Glomerular endothelial cell (primary cell): ENCODE results near the gene ADAT2. TPM values are rescaled to one million over a fixed set of nuclear protein-coding genes. Genes with fewer than 3 reads are reported as not detected.
A peak's percentile ranks its signal among the peaks of the same experiment; 100 is the strongest.

Experiments used
- DNase-seq: peaks from one replicate; pipeline ENCODE4 v3.0.0-alpha.2; 2011; ENCODE audit warnings: low read depth, low spot score; ENCODE audit errors: extremely low read depth
- total RNA-seq: library from RNA; depleted of rRNA; stranded (reverse); fragments of >200 nt; gene quantifications from 2 replicates; pipeline ENCODE4 v1.2.3, GENCODE V29; 2015

ADAT2 gene
- total RNA-seq, 1 donor from 2014 or later = 7.1 TPM

- DNase-seq = no peak
Measured at GRCh38 chr6:143399176-143399575, 51.3 kb downstream of the ADAT2 start.

- peak; percentile 44 for DNase-seq
Measured at GRCh38 chr6:143397227-143398222, 53.0 kb downstream of the ADAT2 start.

GRCh38 chr6:143396497-143397226 lies 53.8 kb downstream of the ADAT2 start:
- no peak for DNase-seq

GRCh38 chr6:143395699-143396098 lies 54.8 kb downstream of the ADAT2 start:
- no peak for DNase-seq

GRCh38 chr6:143394389-143394788 lies 56.1 kb downstream of the ADAT2 start:
- no peak for DNase-seq

- DNase-seq = no peak
Measured at GRCh38 chr6:143390278-143390677, 60.2 kb downstream of the ADAT2 start.

- no peak for DNase-seq
Measured at GRCh38 chr6:143385636-143386035, 64.9 kb downstream of the ADAT2 start.

- DNase-seq = no peak
Measured at GRCh38 chr6:143376861-143377260, 73.6 kb downstream of the ADAT2 start.

GRCh38 chr6:143376375-143376774 lies 74.1 kb downstream of the ADAT2 start:
- DNase-seq = no peak

GRCh38 chr6:143375022-143375585 lies 75.4 kb downstream of the ADAT2 start:
- DNase-seq = no peak

- DNase-seq = no peak
Measured at GRCh38 chr6:143374014-143374413, 76.5 kb downstream of the ADAT2 start.

Other genes with a start within 250 kb of the ADAT2 start
- 9.3 and 10.0 TPM in 2 replicates for gene PEX3, start 110 bp upstream of the ADAT2 start, total RNA-seq
- 52.1 and 74.3 TPM in 2 replicates for gene FUCA2, start 61.0 kb upstream of the ADAT2 start, total RNA-seq
- gene PHACTR2, start 227.3 kb upstream of the ADAT2 start, total RNA-seq = 121 and 133 TPM in 2 replicates